ENCODE measurements around the gene ZNF426.
"Not testable (repeated sequence)": the region's sequence is repeated elsewhere in the genome, so short reads cannot be mapped to it uniquely, and the experiment has no call there.

Gene ZNF426

DNA sequence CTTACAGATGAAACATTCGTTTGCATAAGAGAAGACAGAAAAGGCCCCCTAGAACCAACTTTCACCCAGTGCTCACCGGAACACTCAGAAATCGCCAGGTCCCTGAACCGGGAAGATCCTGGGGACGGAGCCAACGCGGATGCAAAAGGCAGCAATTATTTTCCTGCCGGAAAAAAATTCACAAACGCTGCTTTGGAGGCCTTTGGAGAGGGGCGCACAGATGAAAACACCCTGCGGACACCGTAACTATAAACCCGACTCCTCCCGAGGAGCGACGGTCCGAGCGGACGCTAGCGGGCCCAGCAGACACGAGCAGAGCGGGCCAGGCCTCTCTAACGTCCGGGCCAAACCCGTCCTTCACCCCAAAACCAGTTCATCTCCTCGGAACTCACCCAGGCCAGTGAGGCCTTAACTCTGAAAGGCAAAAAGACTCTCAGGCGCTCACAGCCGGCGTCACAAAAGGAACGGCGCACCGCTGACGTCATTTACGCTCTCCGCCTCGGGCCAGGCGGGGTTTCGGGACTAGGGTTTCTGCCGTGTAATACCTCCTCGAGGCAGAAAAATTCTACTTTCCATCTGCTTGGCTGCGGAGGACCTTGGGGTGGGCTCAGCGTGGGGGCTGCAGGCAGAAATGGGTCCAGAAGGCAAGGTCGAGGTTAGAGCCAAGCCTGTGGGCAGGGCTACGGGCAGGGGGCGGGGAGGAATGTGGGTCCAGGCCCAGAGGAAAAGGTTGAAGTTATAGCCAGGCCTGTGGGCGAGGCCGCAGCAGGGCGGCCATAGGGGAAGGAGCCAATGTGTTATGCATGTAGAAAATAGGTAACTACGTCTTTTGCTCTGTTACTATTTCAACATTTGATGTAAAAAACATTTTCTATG lies at the start of gene ZNF426:
Gene ZNF426 (minus strand): TSS at position 463 of the 876 bp plus-strand sequence. CDS start 2,413 bp downstream, outside the sequence.
- DNase-seq = peak; percentile 93

- peak; percentile 91 for DNase-seq
Measured at GRCh38 chr19:9586764-9587163, 48.3 kb upstream of the ZNF426 start.

- DNase-seq = peak; percentile 93
Measured at GRCh38 chr19:9584073-9584833, 45.8 kb upstream of the ZNF426 start, which contains the start of gene ZNF121. TSS of gene ZNF121 (minus strand) at chr19:9584504. CDS start at chr19:9568097, 16,407 bp downstream.

GRCh38 chr19:9582081-9582725 lies 43.8 kb upstream of the ZNF426 start:
- DNase-seq = not testable (repeated sequence)

DNA sequence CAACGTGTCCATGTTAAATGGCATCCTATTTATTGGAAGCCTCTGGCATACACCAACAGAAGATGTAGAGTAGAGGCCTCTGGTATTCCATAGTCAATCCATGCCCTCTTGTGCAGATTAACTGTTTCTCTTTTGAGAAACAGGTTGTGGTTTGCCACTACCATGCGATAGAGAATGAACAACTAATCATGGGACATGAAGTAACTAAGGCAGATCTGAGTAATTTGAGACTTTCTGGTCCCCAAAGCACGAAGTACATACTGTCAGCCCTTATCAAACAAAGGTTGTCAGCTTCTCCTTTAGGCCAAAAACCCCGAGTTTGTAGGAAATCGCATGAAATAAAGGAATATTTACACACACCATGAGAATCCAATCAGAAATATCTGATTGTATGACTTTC lies 42.3 kb upstream of the ZNF426 start:
- no peak for DNase-seq

GRCh38 chr19:9570255-9570654 lies 31.8 kb upstream of the ZNF426 start:
- DNase-seq = no peak

- DNase-seq = no peak
Measured at GRCh38 chr19:9566729-9567128, 28.3 kb upstream of the ZNF426 start.

DNA sequence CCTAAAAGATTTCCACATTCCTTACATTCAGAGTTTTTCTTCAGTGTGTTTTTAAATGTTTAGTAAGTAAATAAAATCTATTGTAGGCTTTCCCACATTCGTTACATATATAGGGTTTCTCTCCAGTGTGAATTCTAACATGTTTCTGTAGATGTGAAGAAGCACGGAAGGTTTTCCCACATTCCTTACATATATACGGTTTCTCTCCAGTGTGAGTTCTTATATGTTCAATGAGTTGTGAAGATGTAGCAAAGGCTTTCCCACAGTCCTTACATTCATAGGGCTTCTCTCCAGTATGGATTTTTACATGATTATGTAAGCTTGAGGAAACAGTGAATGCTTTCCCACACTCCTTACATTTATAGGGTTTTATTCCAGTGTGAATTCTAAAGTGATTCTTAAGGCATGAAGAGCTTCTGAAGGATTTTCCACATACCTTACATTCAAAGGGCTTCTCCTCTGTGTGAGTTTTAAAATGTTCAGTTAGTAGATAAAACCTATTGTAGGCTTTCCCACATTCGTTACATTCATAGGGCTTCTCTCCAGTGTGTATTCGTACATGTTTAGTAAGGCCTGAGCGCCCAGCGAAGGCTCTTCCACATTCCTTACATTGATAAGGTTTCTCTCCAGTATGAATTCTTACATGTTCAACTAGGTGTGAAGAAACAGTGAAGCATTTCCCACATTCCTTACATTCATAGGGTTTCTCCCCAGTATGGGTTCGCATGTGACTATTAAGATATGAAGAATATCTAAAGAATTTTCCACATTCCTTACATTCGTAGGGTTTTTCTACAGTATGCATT lies 27.7 kb upstream of the ZNF426 start:
- no peak for DNase-seq

- DNase-seq = no peak
Measured at GRCh38 chr19:9552536-9553274, 14.3 kb upstream of the ZNF426 start.

DNA sequence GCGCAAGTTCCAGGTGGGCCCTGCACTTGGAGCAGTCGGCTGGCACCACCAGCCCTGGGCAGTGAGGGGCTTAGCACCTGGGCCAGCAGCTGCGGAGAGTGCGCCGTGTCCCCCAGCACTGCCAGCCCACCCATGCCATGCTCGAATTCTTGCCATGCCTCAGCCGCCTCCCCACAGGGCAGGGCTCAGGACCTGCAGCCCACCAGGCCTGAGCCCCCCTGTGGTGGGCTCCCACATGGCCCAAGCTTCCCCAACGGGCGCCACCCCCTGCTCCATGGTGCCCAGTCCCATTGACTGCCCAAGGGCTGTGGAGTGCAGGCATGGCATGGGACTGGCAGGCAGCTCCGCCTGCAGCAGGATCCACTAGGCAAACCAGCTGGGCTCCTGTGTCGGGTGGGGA lies 9.4 kb upstream of the ZNF426 start:
- DNase-seq = no peak

DNA sequence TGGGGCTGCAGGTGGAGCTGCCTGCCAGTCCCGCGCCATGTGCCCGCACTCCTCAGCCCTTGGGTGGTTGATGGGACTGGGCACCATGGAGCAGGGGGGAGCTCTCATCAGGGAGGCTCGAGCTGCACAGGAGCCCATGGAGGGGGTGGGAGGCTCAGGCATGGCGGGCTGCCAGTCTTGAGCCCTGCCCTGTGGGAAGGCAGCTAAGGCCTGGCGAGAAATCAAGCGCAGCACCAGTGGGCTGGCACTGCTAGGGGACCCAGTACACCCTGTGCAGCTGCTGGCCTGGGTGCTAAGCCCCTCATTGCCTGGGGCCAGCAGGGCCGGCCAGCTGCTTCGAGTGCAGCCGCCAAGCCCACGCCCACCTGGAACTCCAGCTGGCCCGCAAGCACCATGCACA lies 2.8 kb upstream of the ZNF426 start:
- DNase-seq = not testable (repeated sequence)

DNA sequence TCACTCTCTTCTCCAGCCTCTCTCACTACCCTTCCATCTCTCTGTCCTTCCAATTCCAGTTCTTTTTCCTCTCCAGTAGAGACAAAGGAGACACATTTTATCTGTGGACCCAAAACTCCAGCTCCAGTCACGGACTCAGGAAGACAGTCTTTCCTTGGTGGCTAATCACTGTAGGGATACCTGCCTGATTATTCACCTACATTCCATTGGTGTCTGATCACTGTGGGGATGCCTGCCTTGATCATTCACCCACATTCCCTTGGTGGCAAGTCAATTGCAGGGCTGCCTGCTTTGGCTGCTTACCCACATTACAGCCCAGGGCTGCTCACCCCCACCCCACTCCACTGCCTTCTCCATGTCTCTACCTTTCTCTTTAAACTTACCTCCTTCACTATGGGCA lies 1.5 kb upstream of the ZNF426 start:
- not testable (repeated sequence) for DNase-seq

GRCh38 chr19:9539201-9539600 lies 756 bp upstream of the ZNF426 start:
- not testable (repeated sequence) for DNase-seq

DNA sequence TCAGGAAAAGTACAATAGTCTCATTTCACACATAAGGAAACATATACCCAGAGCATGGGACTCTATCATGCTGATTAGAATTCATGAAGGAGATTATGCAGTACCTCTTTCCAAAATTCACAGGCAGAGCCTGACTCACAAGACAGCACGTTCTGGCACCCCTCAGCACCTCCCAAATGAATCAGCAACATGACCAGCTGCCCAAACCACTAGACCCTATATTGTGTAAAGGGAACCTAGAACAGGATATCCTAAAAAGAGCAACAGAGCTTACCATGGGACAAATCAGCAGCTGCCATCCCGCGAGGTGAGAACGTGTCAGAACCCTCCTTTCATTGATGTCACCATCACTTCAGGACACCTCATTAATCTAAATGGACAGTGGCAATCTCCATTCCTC lies 2.5 kb downstream of the ZNF426 start:
- DNase-seq = no peak

DNA sequence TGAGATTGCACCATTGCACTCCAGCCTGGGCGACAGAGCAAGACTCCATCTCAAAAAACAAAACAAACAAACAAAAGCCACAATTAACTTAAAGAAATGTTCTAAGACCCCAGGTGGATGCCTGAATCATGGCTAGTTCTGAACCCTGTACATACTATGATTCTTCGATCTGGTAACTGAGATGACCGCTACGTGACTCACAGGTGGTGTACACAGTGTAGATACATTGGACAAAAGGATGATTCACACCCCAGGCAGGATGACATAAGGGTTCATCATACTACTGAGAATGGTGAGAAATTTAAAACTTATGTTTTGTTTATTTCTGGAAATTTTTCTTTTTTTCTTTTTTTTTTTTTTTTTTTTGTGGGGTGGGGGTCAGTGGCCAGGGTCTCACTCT lies 6.5 kb downstream of the ZNF426 start:
- DNase-seq = no peak

DNA sequence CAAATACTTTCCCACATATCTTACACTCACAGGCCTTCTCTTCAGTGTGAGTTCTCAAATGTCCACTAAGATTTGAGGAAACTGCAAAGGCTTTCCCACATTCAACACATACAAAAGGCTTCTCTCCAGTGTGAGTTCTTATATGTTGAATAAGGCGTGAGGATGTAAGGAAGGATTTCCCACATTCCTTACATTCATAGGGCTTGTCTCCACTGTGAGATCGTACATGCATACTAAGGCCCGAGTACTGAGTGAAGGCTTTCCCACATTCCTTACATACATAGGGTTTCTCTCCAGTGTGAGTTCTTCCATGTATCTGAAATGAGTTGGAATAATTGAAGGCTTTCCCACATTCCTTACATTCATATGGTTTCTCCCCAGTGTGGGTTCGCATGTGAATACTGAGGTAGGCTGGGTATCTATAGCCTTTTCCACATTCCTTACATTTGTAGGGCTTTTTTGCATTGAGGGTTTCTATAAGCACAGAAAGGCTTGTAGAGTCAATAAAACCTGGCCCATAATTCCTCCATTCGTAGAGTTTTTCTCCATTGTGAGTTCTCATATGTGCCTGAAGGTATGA lies 9.6 kb downstream of the ZNF426 start:
- no peak for DNase-seq

DNA sequence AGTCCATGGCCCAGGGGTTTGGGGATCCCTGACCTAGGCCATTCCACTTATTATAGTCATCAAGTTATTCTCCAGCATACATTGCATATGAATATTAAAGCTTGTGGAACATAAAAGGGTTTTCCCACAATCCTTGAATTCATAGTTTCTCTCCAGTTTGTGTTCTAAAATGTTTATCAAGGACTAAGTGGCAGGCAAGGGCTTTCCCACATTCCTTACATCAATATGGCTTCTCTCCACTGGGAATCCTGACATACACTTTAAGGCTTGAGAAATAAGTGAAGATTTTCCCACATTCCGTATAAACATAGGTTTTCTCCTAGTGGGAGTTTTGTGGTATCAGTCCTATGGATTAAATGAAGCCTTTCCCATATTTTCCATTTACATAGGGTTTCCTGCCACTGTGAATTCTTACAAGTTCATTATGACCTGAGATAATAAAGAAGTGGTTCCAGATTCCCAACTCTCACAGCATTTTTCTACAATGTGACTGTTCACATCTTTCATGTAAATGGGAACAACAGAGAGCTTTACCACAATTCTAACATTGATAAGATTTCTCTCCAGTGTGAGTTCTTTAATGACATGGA lies 14.5 kb downstream of the ZNF426 start:
- DNase-seq = no peak

- no peak for DNase-seq
Measured at GRCh38 chr19:9507285-9507684, 31.2 kb downstream of the ZNF426 start.

DNA sequence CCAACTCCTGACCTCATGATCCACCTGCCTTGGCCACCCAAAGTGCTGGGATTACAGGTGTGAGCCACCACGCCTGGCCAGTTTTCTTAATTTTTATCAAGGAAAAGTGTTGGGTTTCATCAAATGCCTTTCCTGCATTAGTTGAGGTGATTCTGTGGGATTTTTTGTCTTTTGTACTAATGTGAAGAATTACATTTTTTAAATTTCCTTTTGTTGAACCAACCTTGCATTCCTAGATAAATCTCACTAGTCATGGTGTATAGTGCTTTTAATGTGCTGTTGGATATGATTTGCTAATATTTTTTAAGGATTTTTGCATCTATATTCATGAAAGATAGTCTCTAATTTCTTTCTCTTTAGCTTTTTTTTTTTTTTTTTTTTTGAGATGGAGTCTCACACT lies 37.6 kb downstream of the ZNF426 start:
- no peak for DNase-seq

DNA sequence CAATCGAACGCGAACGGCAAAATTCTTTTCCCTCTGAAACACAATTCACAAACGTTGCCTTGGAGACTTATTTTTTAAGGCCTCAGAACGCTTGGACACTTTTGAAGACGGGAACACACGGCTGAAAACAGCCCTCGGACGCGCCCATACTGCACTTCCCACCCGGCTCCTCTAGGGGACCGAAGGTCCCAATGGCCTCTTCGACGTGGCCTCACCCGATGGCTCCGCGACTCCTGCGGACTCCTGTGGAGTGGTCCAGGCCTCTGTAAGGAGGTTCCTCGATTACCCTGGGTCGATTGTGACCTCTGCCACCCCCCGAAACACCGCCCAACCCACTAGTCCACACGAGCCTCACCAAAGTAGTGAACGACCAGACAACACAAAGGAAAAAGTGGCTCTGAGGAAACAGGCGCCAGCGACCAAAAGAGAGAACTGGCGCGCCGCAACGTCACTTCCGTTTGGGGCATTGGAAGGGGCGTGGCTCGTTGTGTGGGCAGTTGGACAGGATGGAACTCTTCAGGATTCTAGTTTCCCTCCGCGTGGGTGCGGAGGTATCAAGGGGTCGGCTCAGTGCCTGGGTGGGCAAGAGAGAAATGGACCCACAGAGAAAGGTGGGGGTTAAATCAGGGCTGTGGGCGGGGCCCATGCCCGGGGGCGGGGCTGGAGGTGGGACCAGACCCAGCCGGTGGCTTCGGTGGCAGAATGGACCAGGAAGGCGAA lies 40.1 kb downstream of the ZNF426 start, which contains the start of gene ZNF560:
Gene ZNF560 (minus strand): TSS at position 434 of the 720 bp plus-strand sequence. CDS start 23,303 bp downstream, outside the sequence.
- no peak for DNase-seq
